Hematopoietic multipotent progenitor cell treated with erythropoietin and hydrocortisone succinate and interleukin-3 and kit ligand, for 15 days (in vitro differentiated cells): ENCODE data around the gene UCN2.

Experiments used
- DNase-seq: peaks from one replicate; pipeline ENCODE4 v3.0.0-alpha.2; 2015; ENCODE audit warnings: low spot score

The UCN2 gene, protein sequence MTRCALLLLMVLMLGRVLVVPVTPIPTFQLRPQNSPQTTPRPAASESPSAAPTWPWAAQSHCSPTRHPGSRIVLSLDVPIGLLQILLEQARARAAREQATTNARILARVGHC

DNA sequence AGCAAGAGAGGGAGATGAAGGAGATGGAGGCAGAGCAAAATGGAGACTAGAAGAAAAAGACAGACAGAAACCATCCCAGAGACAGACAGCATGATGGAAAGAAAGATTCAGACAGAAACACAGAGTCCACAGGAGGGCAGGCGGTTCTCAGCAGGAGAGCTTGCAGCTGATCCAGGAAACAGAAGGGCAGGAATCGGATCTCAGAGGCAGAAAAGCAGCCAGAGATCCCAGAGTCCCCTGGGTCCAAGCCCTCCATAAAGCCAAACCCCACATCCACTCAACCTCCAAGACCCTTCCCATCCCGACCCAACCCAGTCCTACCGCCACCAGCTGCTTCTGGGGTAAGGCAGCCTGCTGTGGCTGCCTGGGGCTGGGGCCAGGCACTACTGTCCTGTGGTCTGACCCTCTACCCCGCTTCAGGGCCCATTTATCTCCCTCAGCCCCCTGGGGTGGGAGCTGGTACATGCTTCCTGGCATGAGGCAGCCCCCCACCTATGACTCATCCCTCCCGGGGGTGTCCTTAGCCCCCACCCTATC lies at the start of gene UCN2:
UCN2 (minus strand) TSS at position 400 of the 537 bp plus-strand sequence. CDS start 657 bp downstream, outside the sequence.
- no peak for DNase-seq

DNA sequence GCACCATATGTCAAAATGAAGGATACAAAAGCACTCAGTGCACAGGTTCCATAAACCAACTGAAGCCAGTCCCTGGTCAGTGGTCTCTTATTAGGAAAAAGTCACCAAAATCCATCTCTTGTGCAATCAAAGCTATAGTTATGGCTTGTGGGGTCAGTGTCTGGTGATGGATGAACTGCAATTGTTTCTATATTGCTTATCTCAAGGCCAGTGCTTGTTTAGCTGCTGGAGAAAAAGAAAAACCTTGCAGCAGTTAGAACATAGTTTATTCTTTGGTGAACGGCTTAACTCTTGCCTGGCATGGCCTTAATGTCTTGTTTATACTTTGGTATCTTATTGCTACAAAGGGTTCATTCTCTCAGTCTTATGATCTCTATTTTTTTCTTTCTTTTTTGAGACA lies 48.7 kb upstream of the UCN2 start:
- no peak for DNase-seq

DNA sequence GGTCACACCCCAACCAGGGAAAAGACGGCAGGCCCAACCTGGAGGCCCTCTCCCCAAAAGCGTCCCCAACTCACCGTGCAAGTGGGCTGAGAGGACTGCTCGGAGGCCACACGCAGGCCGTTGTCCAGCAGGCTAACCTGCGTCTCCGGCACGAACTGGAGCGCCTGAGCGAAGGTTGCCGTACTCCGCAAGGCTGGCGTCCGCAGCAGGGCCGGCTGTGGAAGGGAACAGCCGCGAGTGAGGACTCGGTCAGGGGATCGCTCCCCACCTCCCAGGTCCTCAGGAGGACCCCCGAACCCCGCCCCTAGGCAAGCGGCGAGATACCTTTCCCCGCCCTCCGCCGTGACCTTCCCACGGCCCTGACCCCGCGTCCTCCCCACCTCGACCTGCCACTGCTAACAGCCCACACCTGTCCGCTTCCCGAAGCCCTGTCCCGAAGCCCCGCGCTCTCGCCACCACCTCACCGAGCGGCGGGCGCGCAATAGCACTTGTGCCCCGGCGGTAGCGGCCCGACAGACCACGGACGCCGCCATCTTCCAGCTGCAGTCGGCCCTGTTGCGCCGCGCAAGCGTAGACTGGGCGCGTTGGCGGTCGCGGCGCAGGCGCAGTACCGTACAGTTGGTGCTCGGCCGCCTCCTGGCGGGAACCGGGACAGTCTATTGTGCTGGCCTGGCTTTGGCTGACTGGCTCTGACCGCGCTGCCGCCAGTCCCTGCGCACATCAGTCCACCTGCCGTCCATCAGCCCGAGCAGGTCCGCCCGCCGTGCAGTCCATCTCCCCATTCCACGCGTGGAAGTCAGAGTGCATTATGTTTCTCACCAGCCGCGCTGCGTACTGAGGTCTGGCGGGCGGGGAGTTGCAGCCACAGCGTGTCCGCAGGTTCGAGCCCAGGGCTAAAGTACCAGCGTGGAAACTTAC lies 45.8 kb upstream of the UCN2 start, which contains the start of gene UQCRC1:
UQCRC1 (minus strand) TSS at position 559 of the 918 bp plus-strand sequence; CDS start at position 533, 26 bp downstream.
- peak; percentile 93 for DNase-seq

DNA sequence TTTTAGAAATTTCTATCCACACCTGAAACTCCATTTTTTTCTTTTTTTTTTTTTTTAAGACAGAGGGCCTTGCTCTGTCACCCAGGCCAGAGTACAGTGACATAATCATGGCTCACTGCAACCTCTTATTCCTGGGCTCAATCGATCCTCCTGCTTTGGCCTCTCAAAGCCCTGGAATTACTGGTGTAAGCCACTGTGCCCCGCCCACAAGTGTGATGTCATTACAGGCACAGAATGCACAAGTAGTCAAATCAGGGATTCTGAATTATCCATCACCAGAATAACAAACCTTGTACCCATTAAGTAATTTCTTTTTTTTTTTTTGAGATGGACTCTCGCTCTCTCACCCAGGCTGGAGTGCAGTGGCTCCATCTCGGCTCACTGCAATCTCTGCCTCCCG lies 43.9 kb upstream of the UCN2 start:
- peak; percentile 14 for DNase-seq

DNA sequence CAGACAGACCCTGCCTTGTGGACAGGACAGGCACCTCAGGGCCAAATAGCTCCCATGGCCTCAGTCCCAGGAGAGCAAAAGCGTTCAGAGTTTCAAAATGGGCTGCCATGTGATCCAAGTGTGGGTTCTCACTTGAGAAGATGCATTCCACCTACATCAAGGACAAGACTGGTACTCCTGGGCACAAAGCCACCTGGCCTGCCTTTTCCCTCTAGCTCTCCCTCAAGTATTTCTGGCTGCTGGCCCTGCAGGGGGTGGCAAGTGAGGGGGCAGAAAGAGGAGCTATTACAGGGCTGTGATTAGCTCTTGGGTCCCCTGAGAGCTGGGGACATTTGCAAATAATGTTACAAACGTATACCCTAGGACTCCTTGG lies 38.0 kb upstream of the UCN2 start:
- DNase-seq = no peak

DNA sequence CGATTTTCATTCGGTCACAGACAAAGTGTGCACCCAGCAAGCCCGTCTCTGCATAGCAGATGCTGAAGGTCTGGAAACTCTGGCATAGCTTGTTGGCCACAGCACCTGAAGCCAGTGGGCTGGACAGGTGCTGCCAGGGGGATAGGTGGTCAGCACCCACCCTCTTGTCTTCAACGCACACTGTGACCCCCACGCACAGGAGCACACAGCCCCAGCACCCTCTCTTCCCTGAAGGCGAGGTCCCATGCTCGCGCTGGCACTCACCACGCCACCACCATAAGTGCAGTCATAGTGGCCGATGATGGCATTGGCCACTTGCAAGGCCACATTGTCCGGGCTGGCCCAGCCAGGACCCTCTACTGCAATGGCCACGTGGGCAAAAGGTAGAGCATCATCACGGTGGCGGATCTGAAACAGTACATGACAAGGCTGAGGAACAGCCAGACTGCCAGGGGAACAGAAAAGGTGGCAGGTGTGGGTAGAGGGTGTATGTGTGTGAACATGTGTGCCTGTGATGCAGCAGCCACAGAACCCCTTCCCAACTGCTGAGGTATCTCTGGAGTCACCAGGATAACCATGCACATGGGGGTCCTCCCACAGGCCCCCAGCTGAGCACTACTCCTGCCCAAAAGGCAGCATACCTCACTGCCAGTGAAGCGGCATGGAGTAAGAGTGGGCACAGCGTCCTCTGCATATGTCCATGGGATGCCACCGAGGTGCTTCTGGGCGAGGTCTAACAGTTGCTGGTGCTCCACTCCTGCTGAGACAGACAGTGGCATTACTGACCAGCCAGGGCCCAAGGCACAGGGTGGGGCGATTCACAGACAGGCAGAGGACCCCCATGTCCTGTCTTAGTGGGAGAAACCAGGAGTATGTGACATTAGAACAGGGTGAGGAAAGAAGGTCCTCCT lies 37.4 kb upstream of the UCN2 start:
- DNase-seq = no peak

DNA sequence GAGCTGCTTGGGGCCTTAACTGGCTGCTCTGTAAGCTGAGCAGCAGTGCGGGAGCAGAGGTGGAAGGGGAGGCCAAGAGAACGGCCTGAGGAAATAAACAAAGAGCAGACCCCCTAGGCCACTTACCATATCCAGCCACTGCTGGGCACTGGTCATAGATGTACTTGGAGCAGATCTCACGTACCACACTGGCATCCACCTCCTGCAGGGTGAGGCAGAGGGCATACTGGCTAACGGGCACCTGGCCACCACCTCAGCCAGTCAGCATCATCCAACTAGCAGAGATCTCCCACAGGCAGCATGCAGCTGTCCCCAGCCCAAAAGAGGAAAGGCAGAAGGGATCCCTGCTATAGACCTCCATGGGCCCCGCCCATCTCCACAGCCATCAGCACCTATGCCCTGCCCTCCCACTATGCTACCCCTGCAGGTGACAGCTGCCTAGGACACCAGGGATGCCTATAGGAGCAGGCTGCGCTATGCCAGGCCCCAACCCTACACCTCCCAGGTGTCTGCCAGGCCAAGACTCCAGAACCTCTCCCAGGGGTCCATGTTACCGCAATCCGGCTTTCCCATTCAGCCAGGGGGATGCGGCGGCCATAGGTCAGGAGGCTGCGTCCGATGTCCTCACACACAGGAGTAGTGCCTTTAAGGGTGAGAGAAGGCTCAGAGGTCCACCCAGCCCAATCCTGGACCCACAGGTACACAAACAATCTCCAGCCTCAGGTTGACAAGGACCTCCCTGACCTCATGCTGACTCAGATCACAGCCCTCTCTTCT lies 36.1 kb upstream of the UCN2 start:
- DNase-seq = no peak

DNA sequence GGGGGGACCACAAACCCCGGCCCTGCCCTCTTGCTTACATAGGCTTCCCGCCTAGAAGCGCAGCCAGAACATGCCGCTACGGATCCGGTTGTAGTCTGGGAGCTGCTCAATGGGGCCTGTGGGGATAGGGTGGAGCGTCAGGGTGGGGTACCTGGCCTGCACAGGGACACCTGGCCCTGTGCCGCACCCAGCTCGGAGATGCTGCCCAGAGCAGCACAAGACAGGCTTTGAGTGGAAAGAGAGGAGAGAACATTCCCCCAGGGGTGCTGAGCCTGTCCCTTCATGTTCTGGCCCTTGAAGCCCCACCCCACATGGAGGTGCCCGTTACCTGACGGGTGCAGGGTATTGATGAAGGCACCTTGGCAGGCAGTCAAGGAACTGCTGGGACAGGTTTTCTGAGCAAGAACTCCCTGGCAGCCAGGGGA lies 35.5 kb upstream of the UCN2 start:
- no peak for DNase-seq

DNA sequence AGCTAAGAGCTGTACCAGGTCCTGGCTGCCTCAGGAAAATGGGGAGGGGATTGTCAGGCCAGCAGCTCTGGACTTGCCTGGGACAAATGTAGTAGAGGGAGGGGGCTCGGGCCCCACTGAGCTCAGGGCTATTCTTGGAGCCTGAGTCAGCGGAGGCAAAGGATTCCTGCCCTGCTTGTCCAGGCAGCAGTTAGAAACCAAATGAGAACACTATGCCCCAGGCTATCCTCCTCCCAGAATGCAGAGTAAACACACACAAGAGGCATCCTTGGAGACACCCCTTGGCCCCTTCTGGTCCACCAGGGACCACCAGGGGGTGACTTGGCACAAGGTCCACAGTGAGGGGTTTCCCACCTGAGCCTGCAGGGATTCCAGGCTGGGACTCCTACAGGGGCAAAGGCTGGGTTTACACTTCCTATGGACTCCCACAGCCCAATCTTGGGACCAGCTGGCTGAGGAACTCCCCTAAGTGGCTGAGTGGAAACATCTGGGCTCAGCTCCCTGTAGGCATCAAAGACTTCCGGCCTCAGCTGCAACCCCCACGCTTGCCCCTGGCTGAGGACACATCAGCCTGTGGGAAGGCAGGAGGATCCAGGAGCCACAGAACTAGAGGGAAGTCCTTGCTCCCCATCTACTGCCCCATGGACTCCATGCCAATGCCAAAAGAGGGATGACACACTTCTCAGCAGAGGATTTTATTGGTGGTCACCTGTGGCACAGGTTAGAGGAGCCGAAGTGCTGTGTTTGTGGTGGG lies 34.9 kb upstream of the UCN2 start:
- DNase-seq = no peak

GRCh38 chr3:48597408-48597800 lies 33.8 kb upstream of the UCN2 start:
- no peak for DNase-seq

- DNase-seq = no peak
Observed at GRCh38 chr3:48596676-48597407, 33.3 kb upstream of the UCN2 start.

- DNase-seq = no peak
Observed at GRCh38 chr3:48596157-48596556, 32.6 kb upstream of the UCN2 start.

GRCh38 chr3:48595526-48596121 lies 32.0 kb upstream of the UCN2 start:
- no peak for DNase-seq

DNA sequence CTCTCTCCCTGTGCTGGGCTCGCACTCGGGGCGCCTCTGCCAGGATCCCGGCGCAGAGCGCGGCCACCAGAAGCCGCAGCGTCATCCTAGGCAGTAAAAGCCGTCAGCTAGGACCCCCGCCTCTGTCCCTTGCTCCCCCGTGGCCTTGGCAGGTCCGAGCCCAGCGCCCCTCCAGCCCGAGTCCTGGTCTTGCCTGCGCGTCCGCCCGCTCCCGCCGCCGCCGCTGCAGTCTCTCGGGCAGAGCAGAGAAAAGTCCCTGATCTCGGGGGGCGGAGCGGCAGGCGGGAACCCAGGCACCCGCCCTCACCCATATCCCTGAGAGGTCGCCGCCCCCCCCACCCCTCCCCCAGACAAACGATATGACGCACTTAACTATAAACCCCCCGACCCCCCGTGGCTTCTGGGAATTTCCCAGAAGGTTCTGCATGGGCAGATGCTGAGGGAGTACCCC lies 31.5 kb upstream of the UCN2 start, which contains the start of gene COL7A1:
COL7A1 (minus strand) TSS at position 255 of the 451 bp plus-strand sequence; CDS start at position 85, 170 bp downstream.
- DNase-seq = no peak

GRCh38 chr3:48594417-48595049 lies 31.0 kb upstream of the UCN2 start:
- DNase-seq = no peak

DNA sequence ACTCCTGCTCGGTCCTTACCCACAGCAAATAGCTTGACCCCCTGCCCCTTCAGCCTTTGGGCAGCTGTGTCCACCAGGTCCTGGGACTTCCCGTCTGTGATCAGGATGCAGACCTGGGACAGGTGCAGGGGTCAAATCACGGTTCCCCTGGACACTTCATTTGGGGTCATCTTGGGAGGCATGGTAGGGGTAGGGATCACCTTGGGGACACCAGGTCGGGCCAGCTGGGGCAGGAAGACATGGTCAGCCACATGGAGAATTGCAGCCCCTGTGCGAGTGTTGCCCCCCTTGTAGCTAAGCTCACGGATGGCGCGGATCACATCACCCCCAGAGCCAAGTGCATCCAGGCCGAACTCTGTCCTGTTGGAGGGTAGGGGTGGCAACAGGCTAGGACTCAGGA lies 29.8 kb upstream of the UCN2 start:
- DNase-seq = no peak

DNA sequence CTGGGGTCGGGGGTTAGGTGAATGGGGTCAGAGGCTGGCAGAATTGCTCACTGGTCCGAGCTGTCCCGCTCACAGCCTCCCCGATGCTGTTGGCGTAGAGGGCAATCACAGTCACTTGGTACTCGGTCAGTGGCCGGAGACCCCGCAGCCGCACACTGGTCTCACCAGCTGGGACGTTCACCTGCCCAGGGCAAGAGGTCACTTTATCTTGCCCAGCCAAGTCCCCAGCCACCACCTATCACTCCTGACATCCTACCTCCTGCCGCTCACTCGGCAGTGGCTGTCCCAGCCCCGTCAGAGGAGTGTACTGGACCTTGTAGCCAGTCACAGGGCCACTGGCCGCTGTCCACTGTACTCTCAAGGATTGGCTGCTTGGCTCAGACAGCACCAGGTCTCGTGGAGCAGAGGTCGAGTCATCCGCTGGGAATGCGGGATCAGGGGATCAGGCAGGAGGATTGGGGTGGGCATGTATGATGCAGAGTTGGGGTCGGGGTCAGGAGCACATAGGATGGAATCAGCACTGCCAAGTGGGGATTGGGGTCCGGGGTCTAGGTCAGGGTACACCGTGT lies 29.0 kb upstream of the UCN2 start:
- no peak for DNase-seq

- DNase-seq = no peak
Observed at GRCh38 chr3:48591886-48592518, 28.4 kb upstream of the UCN2 start.
